Kidney epithelial cell (primary cell): ENCODE measurements around the gene LHPP. TPM values are rescaled to one million over a fixed set of nuclear protein-coding genes. Genes with fewer than 3 reads are reported as not detected.
"Not testable (repeated sequence)": the region's sequence is repeated elsewhere in the genome, so short reads cannot be mapped to it uniquely, and the experiment has no call there.

Source experiments
- DNase-seq: peaks from one replicate; pipeline ENCODE4 v3.0.0-alpha.2; 2010; ENCODE audit warnings: low read depth
- H3K27me3 ChIP-seq: 2 replicates; pipeline ENCODE4 v1.6.0; 2011; ENCODE audit warnings: low read length; ENCODE audit not compliant: control insufficient read depth, insufficient read depth
- H3K36me3 ChIP-seq: 2 replicates; pipeline ENCODE4 v1.5.1; 2011; ENCODE audit warnings: low read length; ENCODE audit not compliant: control insufficient read depth, insufficient read depth
- H3K4me3 ChIP-seq: 2 replicates; pipeline ENCODE4 v1.5.1; 2011; ENCODE audit warnings: low read depth, mild to moderate bottlenecking, control low read depth, low read length
- CTCF ChIP-seq: IDR thresholded peaks from 2 replicates; pipeline ENCODE4 v1.5.1; 2011; ENCODE audit warnings: mild to moderate bottlenecking, moderate library complexity, low read length, control low read depth, inconsistent platforms; ENCODE audit not compliant: insufficient read depth, poor library complexity, severe bottlenecking
- total RNA-seq: library from RNA; depleted of rRNA; stranded (reverse); fragments of >200 nt; gene quantifications from 2 replicates; pipeline ENCODE4 v1.2.3, GENCODE V29; 2015

Gene LHPP
- total RNA-seq, 1 donor from 2014 or later, result 6.3 TPM

GRCh38 chr10:124436191-124436638, 25.4 kb upstream of the LHPP start:
- no peak overlapping the region for H3K4me3 ChIP-seq
- no peak for DNase-seq
- H3K27me3 ChIP-seq, result no peaks in the 10 kb centered on the region
- no peaks in the 10 kb centered on the region for H3K36me3 ChIP-seq
- no peak for TF ChIP-seq CTCF

- not testable (repeated sequence) for H3K4me3 ChIP-seq, H3K27me3 ChIP-seq, H3K36me3 ChIP-seq, DNase-seq
Measured at GRCh38 chr10:124441694-124442093, 19.9 kb upstream of the LHPP start.

- H3K27me3 ChIP-seq, result peaks cover 58% of the 10 kb centered on the region
- no peak for DNase-seq
- no peak for TF ChIP-seq CTCF
Measured at GRCh38 chr10:124446830-124447750, 14.5 kb upstream of the LHPP start.

GRCh38 chr10:124447751-124448466, 13.7 kb upstream of the LHPP start:
- DNase-seq, result no peak
- no peak for TF ChIP-seq CTCF
- peaks cover 65% of the 10 kb centered on the region for H3K27me3 ChIP-seq
- no peak overlapping the region for H3K4me3 ChIP-seq
- no peaks in the 10 kb centered on the region for H3K36me3 ChIP-seq

More at GRCh38 chr10:124446830-124447750, 14.5 kb upstream of the LHPP start:
- no peak overlapping the region for H3K4me3 ChIP-seq
- H3K36me3 ChIP-seq, result no peaks in the 10 kb centered on the region

GRCh38 chr10:124448696-124449169, 12.9 kb upstream of the LHPP start:
- Histone ChIP-seq H3K4me3 (no peak overlapping the region), H3K36me3 (no peaks in the 10 kb centered on the region), H3K27me3 (peaks cover 65% of the 10 kb centered on the region)
- no peak for TF ChIP-seq CTCF
- DNase-seq, result no peak
